ENCODE data around the gene ADAMTS1.

The ADAMTS1 gene

DNA sequence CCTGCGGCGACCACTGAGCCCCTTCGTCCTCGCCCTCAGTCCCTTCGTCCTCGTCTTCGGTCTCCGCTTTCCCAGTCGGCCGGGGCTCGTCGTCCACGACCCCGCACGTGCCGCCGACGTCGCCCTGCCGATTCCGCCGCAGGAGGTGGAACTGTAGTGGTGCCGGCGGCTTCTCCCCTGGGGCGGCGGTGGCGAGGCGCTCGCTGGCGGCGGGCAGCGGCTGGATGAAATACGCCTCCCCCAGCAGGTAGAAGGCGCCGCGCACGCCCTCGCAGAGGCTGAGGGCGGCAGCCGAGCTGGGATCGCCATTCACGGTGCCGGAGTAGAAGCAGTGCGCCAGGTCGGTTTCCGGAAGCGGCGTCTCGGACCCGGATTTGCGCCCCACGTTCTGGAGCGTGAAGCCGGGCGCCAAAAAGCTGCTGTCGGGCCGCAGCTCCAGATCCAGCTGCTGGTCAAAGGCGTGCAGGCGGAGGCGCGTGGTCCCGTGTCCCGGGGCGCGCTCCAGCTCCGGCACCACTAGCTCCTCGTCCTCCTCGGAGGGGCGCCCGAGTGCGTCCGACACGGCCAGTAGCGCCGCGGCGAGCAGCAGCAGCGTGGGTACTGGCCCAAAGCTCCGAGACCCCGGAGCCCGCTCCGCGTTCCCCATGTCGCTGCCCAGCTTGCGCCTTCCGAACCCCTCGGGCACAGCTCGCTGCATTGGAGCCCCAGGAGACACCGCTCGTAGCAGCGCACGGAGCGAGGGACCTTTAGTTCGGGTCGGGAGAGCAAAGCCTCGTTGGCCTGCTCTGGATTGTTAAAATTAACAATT lies 747 bp downstream of the ADAMTS1 start:
- no peak for DNase-seq

GRCh38 chr21:26843933-26844257 lies 1.3 kb downstream of the ADAMTS1 start:
- no peak for DNase-seq

- DNase-seq = peak in 1 of 6 experiments; percentile 28
These were observed 2.0 kb downstream of the ADAMTS1 start for GRCh38 chr21:26842974-26843932.

GRCh38 chr21:26842300-26842699 lies 2.9 kb downstream of the ADAMTS1 start:
- DNase-seq = no peak

GRCh38 chr21:26840912-26841311 lies 4.3 kb downstream of the ADAMTS1 start:
- DNase-seq = no peak

DNA sequence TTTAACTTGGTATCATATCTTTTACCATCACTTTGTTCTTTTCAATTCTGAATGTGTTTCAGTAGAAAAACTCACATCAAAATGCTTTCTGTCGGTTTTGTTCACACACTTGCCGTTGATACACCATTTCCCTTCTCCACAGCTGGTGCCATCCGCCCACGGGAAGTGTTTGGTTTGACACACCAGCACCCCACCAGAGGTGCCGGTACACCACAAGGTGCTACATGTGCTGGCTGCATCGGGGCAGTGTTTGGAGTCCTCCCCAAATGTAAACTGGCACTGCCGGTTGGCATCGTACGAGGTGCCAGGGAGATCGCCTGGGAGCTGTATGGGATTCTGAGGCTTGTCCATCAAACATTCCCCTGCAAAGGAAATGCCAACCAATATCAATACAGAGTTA lies 5.0 kb downstream of the ADAMTS1 start:
- DNase-seq = no peak

GRCh38 chr21:26837539-26837938 lies 7.7 kb downstream of the ADAMTS1 start:
- DNase-seq = no peak

- DNase-seq = no peak
These were observed 8.7 kb downstream of the ADAMTS1 start for GRCh38 chr21:26836528-26836927.

GRCh38 chr21:26835714-26836265 lies 9.4 kb downstream of the ADAMTS1 start:
- DNase-seq = no peak

DNA sequence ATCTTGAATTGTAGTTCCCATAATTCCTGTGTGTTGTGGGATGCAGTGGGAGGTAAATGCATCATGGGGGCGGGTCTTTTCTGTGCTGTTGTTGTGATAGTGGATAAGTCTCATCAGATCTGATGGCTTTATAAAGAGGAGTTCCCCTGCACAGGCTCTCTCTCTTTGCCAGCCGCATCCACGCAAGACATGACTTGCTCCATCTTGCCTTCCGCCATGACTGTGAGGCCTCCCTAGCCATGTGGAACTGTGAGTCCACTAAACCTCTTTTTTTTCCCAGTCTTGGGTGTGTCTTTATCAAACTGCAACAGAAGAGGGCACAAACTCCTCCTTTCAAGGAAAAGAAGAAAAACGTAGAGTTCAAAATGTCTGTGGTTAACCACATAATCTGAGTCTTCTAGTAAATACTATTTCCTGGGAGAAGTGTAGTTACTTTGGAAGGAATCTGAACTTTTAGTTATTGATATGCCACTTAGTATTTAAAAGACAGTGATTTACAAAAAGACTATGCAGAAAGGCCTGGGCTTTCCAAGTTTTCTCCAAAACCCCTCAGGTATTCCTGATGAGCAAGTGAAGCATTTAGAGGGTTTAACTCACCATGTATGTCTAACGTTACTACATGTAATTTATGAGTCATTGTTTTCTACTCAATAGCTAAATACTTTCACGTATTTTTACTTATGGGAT lies 10.0 kb downstream of the ADAMTS1 start:
- DNase-seq = no peak

DNA sequence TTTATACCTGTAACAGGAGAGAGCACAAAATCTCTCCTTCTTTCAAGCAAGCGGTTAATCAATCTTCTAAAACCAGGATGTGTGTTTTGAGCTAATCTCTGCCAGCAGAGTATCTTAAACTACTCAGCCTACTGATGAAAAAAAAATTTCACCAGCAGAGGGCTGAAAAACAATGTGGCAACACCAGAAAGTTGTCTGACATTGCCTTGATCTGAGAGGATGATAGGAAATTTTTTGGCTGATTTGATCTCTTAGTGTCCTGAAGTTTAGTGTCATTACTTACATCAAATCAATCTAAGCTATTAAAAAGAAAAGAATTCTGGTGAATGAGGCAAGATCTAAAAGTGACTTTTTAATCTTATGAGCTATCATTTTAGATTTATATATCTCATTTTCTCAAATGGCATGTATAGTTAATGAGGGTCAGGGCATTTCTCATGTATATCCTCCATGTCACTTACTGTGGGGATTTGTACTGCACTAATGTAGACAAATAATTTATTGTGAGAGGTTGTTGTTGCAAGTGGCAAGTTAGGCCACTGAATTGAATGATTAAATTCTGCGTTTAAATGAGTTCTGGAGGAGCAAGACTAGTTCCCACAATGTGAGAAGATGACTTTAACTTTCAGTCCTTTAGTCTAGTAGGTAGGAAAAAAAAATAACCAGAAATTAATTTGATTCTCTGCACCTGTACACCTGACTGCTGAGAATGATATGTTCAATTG lies 10.9 kb downstream of the ADAMTS1 start:
- DNase-seq = no peak

- no peak for DNase-seq
These were observed 11.7 kb downstream of the ADAMTS1 start for GRCh38 chr21:26833460-26833939.

GRCh38 chr21:26833011-26833410 lies 12.2 kb downstream of the ADAMTS1 start:
- DNase-seq = no peak

- no peak for DNase-seq
These were observed 12.7 kb downstream of the ADAMTS1 start for GRCh38 chr21:26832546-26832945.

GRCh38 chr21:26826801-26827200 lies 18.4 kb downstream of the ADAMTS1 start:
- no peak for DNase-seq

- no peak for DNase-seq
These were observed 24.7 kb downstream of the ADAMTS1 start for GRCh38 chr21:26820509-26820908.

DNA sequence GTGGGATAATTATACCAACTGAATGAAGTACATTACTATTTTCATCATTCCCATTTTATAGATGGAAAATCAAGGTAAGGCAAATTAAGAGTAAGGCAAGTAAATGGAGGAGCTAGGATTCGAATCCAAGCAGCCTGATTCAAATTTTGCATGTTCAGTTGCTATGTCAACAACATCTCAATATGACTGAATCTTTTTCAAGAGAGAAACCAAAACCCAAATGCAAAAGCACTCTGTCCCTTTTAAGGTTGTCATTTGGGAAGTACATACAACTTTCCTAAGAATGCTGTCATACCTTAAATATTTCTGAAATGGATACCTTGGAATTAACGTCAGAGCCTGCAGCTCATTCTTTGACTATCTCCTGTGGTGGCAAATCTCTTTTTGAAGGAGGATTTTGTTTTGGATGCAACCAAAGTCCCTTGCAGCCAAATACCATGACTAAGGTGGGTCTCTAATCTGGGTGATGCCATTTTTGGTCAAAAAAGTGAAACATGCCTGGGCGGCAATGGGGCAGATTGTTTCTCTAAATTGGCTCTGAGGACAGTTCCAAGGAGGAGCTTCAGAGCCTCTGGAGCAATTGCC lies 25.4 kb downstream of the ADAMTS1 start:
- no peak for DNase-seq

- DNase-seq = no peak
These were observed 26.3 kb downstream of the ADAMTS1 start for GRCh38 chr21:26818906-26819305.

DNA sequence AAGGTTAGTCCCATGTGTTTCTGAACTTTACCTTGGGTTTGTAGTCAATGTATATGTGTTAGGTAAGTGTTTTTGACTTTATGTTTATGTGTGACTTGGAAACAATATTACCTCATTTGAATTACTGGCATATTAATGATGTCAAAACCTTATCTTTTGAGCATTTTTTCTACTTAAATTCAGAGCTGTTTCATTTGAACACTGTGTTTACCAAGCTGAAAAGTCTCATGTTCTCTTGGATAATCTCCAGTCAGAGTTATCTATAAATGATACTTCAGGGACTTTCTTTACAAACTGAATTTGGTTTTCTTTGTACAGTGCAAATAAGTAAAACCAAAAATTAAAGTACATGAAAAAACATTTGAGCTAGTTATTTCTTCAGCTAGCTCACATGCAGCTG lies 30.0 kb downstream of the ADAMTS1 start:
- DNase-seq = no peak

- DNase-seq = no peak
These were observed 30.8 kb downstream of the ADAMTS1 start for GRCh38 chr21:26814386-26814785.

- DNase-seq = no peak
These were observed 31.7 kb downstream of the ADAMTS1 start for GRCh38 chr21:26813426-26813998.
